NCI-H2081 (cell line): ENCODE data around the gene ATG4C.
"Not testable (repeated sequence)": the region's sequence is repeated elsewhere in the genome, so short reads cannot be mapped to it uniquely, and the experiment has no call there.

Experiments used
- DNase-seq, 2 experiments: peaks; one replicate each; lab custom pipeline; 2025; lab: John Stamatoyannopoulos, UW

The ATG4C gene, protein sequence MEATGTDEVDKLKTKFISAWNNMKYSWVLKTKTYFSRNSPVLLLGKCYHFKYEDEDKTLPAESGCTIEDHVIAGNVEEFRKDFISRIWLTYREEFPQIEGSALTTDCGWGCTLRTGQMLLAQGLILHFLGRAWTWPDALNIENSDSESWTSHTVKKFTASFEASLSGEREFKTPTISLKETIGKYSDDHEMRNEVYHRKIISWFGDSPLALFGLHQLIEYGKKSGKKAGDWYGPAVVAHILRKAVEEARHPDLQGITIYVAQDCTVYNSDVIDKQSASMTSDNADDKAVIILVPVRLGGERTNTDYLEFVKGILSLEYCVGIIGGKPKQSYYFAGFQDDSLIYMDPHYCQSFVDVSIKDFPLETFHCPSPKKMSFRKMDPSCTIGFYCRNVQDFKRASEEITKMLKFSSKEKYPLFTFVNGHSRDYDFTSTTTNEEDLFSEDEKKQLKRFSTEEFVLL

DNA sequence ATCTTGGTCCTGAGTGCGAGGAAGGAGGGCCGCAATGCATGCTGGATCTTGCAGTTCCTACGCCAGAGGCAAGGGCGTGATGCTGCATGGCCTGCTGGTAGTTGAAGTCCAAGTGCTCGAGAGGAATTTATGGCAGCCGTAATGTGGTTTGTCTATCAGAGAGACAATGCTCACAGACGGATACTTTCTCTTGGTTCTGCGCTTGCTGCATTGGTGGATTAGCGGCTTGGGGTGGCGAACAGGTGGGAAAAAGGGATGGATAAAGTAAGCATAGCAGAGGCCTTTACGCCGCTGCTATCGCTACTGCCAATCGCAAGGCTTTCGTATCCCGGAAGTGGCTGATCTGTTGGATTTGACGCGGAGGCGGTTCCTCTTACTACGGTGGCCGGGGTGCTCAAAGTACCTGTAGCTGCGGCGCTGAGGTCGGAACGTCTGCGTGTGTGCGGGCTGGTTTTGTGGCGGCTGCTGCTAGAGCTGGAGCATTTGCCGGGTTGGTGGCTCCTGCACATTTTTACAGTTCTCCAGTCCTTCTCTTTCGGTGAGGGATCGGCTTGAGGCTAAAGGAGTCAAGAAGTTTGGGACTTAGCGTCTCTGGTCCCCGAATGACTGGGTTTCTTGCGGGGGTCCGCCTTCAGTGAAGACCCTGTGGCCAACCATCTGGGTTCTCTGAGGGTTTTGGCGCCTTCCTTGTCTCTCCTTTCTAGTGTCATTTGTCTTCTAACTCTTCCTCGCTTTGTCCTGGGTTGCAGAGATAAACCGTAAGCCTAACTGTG lies at the start of gene ATG4C:
TSS of gene ATG4C (plus strand) at position 397 of the 773 bp plus-strand sequence. CDS start 19,655 bp downstream, outside the sequence.
- peak; percentile 95 to 97 for DNase-seq

DNA sequence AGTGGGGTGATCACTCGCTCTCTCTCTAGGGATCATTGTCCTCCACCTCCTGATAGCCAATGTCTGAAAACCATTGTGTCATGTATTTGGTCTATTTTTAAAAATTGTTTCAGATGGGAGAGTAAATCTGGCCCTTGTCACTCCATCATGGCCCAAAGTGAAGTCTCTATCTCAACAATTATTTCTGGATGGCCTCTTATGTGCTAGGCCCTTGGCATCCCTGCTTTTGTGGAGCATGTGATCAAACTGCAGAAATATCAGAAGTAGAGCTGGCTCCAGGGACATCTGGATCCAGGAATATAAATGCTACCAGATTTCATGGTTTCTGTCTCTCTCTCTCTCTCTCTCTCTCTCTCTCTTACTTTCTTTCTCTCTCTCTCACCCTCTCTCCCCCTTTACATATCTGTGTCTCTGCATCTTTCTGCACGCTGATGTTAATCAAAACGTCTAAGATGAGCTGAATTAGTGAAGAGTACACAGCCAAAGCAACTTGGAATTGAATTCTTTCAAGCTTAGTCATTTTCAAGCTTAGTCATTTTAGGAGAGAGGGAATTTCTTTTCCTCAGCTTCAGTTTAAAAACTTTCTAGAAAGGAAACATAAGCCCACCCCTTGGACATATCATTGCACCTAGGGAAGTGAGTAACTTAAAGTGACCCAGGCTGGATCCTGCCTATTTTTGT lies 48.3 kb upstream of the ATG4C start:
- DNase-seq = no peak

DNA sequence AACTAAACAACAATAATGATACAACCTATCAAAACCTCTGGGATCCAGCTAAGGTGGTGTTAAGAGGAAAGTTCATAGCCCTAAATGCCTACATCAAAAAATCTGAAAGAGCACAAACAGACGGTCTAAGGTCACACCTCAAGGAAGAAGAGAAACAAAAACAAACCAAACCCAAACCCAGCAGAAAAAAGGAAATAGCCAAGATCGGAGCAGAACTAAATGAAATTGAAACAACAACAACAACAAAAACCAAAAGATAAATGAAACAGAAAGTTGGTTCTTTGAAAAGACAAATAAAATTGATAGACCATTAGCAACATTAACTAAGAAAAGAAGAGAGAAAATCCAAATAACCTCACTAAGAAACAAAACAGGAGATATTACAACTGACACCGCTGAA lies 43.2 kb upstream of the ATG4C start:
- DNase-seq = not testable (repeated sequence)

DNA sequence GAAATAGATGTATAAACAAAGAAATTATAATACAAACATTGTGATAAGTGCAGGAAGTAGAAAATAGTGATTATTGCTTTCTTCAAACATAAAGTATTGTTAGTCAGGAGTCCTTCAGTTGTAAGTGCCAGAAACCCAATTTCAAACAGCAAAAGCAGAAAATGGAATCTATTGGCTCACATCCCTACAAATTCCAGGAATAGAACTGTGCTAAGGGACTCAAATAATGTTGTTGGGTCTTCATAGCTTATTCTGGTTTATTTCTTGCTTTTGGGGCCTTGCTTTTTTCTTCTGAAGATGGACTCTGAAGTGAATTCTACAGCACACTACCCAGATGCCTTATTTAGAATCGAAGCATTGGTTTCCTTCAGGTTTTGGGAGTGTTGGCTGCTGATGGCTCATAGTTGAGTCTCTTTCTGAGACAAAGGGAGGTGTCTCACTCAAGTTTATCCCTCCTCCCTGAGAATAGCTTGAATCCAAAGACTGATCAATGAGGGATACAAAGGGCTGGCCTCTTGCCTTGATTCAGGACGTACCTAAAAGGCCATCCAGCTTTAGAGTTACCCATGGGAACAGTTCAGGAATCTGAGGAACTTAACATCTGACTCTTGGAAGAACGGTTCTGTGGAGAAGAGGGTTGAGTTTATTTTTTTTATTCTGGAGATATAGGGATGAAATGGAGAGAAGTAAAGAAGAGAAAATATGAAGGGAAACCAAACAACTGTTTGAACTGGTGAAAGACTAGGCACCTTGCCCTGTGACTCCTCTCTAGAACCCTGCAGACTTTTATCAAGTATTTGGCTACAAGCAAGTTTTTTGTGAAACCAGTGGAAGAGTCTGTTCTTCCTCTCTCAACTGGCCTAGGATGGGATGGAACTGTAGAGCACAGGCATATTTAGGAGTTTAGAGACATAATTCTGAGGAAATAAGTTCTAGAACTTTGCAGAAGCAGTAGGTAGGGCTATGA lies 39.0 kb upstream of the ATG4C start:
- no peak for DNase-seq

DNA sequence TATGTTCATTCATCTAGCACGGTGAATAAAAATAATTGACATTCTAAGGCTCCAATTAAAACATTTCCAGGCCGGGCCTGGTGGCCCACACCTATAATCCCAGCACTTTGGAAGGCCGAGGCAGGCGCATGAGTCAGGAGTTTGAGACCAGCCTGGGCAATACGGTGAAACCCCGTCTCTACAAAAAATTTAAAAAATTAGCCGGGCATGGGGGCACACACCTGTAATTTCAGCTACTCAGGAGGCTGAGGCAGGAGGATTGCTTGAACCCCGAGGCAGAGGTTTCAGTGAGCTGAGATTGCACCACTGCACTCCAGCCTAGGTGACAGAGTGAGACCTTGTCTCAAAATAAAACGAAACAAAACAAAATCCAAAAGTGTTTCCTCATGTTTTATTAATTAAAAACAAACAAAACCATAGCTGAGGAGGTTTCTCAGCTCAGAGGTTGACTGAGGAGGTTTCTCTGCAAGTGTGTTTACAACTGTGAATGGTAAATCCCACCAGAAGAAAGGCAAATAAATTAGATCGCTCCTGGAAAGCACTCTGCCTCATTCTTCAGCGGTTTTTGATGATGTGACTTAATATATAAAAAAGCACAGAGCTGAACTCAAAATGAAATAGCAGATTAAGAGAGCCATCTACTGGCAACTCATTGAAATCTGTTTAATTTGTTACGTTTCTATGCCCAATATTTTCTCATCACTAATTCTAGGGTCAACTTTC lies 37.7 kb upstream of the ATG4C start:
- DNase-seq = peak in 1 of 2 experiments; percentile 55

DNA sequence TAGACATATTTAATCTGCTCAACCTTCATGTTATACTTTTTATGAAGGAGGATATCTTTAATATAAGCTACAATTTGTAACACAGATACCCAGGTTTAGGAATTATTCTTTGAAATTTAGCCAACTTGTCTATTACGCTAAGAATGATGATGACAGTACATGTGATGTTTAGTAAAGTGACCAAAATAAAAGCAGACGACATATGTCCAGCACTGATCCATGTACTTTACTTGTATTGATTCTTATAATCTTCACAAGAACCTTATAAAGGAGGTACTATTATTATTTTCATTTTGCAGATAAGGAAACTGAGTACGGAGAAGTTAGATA lies 37.2 kb upstream of the ATG4C start:
- no peak for DNase-seq

DNA sequence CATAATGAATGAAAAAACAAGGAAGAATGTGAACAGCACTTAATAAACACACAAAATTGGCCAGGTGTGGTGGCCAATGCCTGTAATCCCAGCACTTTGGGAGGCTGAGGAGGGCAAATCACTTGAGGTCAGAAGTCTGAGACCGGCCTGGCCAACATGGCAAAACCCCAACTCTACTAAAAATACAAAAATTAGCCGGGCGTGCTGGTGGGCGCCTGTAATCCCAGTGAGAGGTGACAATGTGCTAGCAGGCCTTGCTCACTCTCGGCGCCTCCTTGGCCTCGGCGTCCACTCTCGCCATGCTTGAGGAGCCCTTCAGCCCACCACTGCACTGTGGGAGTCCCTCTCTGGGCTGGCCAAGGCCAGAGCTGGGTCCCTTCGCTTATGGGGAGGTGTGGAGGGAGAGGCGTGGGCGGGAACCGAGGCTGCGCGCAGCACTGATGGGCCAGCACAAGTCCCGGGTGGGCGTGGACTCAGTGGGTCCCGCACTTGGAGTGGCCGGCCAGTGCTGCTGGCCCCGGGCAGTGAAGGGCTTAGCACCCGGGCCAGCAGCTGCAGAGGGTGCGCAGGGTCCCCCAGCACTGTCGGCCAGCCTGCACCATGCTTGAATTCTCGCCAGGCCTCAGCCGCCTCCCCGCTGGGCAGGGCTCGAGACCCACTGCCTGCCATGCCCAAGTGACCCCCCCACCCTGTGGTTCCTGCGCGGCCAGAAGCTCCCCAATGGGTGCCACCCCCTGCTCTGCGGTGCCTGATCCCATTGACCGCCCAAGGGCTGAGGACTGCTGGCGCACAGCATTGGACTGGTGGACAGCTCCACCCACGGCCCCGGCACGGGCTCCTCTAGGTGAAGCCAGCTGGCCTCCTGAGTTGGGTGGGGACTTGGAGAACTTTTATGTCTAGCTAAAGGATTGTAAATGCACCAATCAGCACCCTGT lies 30.6 kb upstream of the ATG4C start:
- DNase-seq = no peak

DNA sequence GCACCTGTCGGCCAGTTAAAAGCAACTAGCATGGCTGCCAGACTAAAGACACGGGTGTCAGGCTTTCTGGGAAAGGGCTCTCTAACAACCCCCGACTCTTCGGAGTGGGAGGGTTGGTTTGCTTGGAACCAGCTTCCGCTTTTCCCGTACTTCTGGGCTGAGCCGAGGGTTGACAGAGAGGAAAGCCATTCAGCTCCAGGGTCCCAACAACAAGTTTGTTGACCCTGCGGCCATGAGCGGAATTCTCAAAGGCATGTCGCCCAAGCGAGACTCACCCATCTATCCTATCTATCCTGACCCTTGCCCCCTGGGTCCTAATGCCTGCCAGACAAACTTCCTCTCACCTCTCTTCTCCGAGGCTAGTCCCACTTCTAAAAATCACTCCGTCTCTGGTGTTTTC lies 29.0 kb upstream of the ATG4C start:
- not testable (repeated sequence) for DNase-seq

DNA sequence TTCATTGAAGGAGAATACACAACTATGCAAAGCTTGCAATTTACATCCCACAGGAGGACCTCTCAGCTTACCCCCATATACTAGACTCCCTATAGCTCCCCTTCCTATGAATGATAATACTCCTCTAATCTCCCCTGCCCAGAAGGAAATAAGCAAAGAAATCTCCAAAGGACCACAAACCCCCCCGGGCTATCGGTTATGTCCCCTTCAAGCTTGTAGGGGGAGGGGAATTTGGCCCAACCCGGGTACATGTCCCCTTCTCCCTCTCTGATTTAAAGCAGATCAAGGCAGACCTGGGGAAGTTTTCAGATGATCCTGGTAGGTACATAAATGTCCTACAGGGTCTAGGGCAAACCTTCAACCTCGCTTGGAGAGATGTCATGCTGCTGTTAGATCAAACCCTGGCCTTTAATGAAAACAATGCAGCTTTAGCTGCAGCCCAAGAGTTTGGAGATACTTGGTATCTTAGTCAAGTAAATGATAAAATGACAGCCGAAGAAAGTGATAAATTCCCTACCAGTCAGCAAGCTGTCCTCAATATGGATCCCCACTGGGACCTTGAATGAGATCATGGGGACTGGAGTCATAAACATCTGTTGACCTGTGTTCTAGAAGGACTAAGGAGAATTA lies 27.6 kb upstream of the ATG4C start:
- DNase-seq = not testable (repeated sequence)

DNA sequence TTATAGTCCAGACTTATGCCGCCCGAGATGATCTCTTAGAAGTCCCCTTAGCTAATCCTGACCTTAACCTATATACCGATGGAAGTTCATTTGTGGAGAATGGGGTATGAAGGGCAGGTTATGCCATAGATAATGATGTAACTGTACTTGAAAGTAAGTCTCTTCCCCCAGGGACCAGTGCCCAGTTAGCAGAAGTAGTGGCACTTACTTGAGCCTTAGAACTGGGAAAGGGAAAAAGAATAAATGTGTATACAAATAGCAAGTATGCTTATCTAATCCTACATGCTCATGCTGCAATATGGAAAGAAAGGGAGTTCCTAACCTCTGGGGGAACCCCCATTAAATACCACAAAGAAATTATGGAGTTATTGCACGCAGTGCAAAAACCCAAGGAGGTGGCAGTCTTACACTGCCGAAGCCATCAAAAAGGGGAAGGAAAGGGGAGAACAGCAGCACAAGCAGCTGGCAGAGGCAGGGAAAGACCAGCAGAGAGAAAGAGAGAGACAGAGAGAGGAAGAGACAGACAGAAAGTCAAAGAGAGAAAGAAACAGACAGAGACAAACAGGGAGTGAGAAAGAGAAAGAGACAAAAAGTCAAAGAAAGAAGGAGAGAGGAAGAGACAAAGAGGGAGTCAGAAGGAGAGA lies 24.6 kb upstream of the ATG4C start:
- not testable (repeated sequence) for DNase-seq

DNA sequence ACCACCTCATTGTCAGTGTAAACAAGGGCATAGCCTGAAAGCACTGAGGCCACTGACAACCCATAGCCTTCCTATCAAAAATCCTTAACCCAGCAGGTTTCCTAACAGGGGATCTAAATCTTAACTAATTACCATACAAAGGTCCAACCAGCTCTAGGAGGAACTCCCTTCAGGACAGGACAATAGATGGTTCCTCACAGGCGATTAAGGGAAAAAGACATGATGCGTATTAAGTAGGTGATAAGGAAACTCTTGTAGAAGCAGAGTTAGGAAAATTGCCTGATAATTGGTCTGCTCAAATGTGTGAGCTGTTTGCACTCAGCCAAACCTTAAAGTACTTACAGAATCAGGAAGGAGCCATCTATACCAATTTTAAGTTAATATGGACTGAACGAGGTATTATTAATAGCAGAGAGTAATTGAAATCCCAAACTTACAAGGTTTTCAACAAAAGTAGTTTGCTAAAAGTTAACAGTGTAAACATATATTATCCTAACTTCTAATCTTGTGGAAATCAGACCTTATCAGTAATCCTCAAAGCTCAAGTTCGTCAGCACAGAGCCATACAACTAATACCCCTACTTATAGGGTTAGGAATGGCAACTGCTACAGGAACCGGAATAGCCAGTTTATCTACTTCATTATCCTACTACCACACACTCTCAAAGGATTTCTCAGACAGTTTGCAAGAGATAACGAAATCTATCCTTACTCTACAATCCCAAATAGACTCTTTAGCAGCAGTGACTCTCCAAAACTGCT lies 23.7 kb upstream of the ATG4C start:
- DNase-seq = not testable (repeated sequence)

DNA sequence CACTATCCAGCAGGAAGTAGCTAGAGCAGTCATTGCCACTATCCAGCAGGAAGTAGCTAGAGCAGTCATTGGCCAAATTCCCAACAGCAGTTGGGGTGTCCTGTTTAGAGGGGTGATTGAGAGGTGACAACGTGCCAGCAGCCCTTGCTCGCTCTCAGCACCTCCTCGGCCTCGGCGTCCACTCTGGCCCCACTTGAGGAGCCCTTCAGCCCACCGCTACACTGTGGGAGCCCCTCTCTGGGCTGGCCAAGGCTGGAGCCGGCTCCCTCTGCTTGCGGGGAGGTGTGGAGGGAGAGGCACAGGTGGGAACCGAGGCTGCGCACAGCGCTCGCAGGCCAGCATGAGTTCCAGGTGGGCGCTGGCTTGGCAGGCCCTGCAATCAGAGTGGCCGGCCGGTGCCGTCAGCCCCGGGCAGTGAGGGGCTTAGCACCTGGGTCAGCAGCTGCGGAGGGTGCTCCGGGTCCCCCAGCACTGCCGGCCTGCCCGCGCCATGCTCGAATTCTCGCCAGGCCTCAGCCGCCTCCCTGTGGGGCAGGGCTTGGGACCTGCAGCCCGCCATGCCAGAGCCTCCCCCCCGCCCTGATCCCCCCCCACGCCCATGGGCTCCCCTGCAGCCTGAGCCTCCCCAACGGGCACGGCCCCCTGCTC lies 22.6 kb upstream of the ATG4C start:
- DNase-seq = not testable (repeated sequence)

DNA sequence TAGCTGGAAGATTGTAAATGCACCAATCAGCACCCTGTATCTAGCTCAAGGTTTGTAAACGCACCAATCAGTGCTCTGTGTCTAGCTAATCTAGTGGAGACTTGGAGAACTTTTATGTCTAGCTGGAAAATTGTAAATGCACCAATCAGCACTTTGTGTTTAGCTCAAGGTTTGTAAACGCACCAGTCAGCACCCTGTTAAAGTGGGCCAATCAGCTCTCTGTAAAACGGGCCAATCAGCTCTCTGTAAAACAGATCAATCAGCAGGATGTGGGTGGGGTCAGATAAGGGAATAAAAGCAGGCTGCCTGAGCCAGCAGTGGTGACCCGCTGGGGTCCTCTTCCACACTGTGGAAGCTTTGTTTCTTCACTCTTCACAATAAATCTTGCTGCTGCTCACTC lies 21.9 kb upstream of the ATG4C start:
- not testable (repeated sequence) for DNase-seq

DNA sequence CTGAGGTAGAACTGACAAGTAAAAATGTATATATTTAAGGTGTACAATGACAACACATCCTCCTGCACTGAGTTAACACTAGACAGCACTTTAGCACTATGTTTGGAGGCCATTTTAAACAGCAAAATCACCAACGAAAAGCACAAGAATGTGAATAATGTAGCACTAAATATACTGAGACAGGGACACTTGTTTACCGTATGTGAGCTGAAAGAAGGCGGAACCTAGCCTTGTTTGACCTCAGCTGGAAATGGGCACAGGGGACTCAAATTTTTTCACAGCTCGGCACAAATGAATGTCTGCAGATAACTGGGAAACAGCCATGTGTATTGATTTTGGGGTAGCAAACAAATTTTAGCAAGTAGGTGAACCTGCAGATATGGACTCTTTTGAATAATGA lies 18.0 kb upstream of the ATG4C start:
- no peak for DNase-seq

DNA sequence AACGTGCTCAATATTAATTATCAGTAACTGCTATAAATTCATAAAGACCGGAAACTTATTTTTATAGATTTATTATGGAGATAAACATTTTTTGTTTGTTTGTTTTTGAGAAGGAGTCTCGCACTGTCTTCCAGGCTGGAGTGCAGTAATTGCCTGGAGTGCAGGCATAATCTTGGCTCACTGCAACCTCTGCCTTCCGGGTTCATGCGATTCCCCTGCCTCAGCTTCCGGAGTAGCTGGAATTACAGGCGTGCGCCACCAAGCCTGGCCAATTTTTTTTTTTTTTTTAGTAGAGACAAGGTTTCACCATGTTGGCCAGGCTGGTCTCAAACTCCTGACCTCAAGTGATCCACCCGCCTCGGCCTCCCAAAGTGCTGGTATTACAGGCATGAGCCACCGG lies 15.4 kb upstream of the ATG4C start:
- not testable (repeated sequence) for DNase-seq

DNA sequence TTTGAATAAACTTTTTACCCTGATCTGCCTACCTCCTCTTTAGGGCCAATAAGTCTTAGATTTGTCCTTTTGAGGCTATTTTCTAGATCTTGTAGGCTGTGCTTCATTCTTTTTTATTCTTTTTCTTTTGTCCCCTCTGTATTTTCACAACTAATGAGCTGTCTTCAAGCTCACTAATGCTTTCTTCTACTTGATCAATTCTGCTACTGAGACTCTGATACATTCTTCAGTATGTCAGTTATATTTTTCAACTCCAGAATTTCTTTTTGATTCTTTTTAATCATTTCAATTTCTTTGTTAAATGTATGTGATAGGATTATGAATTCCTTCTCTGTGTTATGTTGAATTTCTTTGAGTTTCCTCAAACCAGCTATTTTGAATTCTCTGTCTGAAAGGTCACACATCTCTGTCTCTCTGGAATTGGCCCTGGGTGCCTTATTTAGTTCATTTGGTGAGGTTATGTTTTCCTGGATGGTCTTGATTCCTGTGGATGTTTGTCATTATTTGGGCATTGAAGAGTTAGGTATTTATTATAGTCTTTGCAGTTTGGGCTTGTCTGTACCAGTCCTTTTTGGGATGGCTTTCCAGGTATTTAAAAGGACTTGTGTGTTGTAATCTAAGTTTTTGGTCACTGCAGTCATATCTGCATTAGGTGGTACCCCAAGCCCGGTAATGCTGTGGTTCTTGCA lies 11.2 kb upstream of the ATG4C start:
- no peak for DNase-seq

DNA sequence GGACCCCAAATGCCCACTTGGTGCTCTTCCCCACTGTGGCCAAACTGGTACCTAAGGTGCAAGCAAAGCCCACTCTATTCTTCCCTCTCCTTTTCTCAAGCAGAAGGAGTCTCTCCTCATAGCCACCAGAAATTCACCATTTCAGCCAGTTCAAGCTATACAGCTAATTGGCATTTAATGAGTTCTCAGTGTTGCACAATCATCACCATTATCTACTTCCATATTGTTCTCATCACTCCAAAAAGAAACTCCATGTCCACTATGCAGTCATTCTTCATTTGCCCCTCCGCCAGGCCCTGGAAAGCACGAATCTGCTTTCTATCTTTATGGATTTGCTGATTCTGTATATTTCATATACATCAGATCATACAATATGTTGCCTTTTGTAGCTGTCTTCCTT lies 9.9 kb upstream of the ATG4C start:
- DNase-seq = no peak
